Peyer's patch (tissue), 4 donors: ENCODE data around the gene MAB21L4.

Experiments used
- POLR2A ChIP-seq, 2 donors: fragments of 450-650 bp; IDR thresholded peaks; one replicate each; pipeline ENCODE4 v1.5.1; 2017; ENCODE audit warnings: antibody characterized with exemption in 2 of 2, mild to moderate bottlenecking in 2 of 2, moderate library complexity in 2 of 2
- TF ChIP-seq, protein P1 (sequence below), 6 experiments: fragments of 450-650 bp in 4 of 6; fragments of 200-600 bp in 2 of 6; sonication (generic) in 1 of 6; IDR thresholded peaks; one replicate each; pipeline ENCODE4 v1.5.1; 2017 to 2019; ENCODE audit warnings: antibody characterized with exemption in 6 of 6, mild to moderate bottlenecking in 3 of 6, moderate library complexity in 1 of 6

DNA sequence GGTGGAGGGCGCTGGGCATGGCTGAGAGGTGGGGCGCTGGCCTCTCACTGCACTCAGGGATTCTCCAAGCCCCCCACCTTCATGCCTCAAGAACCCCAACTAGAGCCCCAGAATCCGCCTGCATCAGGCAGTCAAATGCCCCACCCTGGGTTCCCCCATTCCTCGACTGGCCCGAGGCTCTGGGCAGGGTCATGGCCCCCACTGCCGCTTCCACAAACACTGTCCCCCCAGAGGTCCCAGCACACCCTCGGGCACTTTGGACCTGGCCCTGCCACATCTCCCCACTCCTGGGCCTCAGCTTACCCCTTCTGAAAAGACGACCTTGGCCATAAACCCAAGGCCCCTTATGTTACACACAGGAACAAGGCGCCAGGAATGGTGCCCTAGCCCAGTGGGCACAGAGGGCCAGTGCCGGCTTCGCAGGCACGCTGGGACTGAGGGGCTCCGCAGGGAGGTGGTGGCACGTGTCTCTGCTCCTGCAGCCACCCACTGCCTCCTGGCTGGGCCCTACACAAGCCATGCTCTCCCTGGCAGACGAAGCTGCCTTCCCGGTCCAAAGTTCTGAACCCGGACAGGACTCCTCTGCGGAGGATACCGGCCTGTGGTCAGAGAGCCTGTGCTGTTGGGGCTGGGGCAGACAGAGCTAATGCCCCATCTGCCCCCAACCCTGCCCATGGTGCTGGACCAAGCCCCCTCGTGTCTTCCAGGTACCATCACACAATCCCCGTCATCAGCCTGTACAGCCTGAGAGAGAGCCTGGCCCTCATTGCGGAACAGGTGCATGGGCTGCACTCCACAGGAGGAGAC is 20.5 kb downstream of the MAB21L4 start:
- TF ChIP-seq, protein P1, sequence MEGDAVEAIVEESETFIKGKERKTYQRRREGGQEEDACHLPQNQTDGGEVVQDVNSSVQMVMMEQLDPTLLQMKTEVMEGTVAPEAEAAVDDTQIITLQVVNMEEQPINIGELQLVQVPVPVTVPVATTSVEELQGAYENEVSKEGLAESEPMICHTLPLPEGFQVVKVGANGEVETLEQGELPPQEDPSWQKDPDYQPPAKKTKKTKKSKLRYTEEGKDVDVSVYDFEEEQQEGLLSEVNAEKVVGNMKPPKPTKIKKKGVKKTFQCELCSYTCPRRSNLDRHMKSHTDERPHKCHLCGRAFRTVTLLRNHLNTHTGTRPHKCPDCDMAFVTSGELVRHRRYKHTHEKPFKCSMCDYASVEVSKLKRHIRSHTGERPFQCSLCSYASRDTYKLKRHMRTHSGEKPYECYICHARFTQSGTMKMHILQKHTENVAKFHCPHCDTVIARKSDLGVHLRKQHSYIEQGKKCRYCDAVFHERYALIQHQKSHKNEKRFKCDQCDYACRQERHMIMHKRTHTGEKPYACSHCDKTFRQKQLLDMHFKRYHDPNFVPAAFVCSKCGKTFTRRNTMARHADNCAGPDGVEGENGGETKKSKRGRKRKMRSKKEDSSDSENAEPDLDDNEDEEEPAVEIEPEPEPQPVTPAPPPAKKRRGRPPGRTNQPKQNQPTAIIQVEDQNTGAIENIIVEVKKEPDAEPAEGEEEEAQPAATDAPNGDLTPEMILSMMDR (IDR thresholded peaks at IDR 0.05), result no peak
- no peak for TF ChIP-seq POLR2A (IDR thresholded peaks at IDR 0.05)
